ENCODE measurements around the gene KCNJ14. TPM values are rescaled to one million over a fixed set of nuclear protein-coding genes. Genes with fewer than 3 reads are reported as not detected.
A peak's percentile ranks its signal among the peaks of the same experiment; 100 is the strongest.

KCNJ14 gene
- total RNA-seq, 2 donors from 2014 or later: 1.7 to 2.1 TPM

DNA sequence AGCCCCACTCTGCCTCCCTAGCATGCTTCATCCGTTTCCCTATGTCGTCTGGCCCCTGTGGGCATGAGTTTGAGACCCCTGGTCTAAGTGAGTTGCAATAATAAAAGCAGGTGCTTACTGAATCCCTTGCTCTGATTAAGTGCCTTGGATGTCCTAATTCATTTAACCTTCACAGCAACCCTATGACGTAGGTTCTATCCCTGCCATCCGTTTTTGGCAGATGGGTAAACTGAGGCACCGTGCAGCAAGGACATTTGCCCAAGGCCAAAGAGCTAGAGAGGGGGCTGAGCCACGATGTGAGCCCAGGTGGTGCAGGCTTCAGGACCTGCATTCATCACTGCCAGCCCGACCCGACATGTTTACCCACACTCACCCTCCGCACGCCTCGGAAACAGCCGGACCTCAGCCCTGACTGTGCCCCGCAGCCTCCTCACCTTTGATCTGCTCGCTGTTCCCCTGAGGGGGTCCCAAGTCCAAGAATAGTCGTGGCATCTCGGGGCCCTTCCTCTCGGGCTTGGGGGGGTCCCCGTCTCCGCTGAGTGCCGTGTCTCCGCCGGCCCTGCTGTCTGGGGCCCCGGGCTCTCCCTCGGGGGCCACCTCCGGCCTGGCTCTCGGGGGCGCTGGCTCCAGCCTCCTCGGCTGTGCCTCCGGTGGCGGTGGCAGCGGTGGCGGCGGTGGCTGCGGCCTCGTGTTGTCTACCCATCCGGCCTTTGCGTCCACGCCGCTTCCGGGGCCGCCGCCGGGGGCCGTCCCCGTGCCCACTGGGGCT lies 41.8 kb downstream of the KCNJ14 start:
- Mint-ChIP-seq H3K27me3 (peaks cover 17% of the 10 kb centered on the region), H3K27ac (no peak overlapping the region), H3K9me3 (no peaks in the 10 kb centered on the region), H3K4me1 (peaks cover 19% of the 10 kb centered on the region), H3K4me3 (no peak overlapping the region), H3K36me3 (ENCODE audit: low read depth) (no peaks in the 10 kb centered on the region)
- ATAC-seq (replicated peaks): no peak

DNA sequence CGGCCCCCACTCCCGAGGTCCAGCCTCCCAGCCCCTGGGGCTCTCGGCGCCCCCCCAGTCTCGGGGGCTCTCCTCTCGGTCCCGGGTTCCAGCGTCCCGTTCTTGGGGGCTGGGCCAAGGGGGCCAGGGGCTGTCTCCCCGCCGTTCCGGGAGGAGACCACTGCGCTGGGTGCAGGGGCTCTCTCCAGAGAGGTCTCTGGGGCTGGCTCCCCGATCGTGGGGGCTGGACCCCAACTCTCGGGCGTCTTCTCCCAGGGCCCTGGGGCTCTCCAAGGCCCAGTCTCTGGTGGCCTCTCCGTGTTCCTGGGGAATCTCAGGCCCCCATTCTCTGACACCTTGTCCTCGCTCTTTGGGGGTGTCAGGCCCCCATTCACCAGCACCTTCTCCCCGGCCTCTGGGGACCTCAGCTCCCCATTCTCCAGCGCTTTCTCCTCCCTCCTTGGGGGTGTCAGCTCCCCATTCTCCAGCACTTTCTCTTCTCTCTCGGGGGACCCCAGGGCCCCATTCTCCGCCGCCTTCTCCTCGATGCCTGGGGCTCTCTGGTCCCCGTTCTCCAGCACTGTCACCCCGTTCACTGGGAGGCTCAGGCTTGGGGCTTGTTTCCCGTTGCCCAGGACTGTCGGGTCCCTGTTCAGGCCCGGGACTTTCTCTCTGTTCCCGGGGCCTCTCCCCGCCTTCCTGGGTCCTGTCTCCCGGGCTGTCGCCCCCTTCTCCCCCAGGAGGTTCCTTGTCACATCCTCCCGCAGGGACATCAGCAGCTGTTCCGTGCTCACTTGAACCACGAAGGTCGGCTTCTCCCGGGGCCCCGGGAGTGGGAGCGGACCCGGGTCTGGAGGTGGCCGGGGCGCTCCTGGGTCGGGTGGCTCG lies 42.6 kb downstream of the KCNJ14 start:
- Mint-ChIP-seq H3K9me3 (no peaks in the 10 kb centered on the region), H3K27me3 (peaks cover 12% of the 10 kb centered on the region), H3K36me3 (ENCODE audit: low read depth) (no peaks in the 10 kb centered on the region), H3K4me3 (no peak overlapping the region), H3K27ac (no peak overlapping the region), H3K4me1 (peaks cover 11% of the 10 kb centered on the region)
- ATAC-seq (replicated peaks): no peak

GRCh38 chr19:48498595-48499311 lies 43.4 kb downstream of the KCNJ14 start:
- Mint-ChIP-seq H3K27me3 (peaks cover 12% of the 10 kb centered on the region), H3K9me3 (no peaks in the 10 kb centered on the region), H3K4me1 (peaks cover 15% of the 10 kb centered on the region), H3K4me3 (no peak overlapping the region), H3K27ac (no peak overlapping the region), H3K36me3 (ENCODE audit: low read depth) (no peaks in the 10 kb centered on the region)
- no peak for ATAC-seq (replicated peaks)

DNA sequence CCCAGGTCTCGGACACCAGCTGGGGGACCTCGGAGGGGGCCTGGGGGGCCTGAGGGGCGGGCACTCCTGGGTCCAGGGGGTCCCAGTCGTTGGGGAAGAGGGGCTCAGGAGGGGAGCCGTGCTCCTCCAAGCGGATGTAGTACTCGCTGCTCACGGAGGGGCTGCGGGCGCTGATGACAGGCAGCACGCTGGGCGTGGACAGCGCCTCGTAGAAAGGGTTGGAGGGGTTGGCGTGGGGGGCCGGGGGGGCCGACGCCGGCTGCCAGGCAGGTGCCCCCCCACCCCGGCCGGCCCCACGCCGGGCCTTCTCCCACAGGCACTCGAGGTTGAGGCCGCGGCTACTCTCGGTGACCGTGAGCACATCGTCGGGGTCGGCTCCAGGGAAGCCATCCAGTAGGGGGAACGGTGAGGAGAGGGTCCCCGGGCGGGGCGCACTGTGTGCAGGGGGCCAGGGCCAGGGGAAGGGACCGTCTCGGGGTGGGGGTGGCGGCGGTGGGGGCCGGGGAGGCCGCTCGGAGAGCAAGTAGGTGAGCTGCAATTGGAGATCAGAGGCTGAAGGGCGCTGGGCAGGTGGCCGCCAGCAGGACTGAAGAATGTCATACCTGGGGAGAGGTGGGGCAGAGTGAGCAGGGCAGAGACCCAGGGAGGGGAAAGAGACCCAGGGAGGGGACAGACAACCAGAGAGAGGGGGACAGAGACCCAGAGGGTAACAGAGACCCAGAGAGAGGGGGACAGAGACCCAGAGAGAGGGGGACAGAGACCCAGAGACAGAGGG lies 44.1 kb downstream of the KCNJ14 start:
- Mint-ChIP-seq H3K36me3 (ENCODE audit: low read depth) (no peaks in the 10 kb centered on the region), H3K27me3 (peaks cover 9% of the 10 kb centered on the region), H3K9me3 (no peaks in the 10 kb centered on the region), H3K4me3 (no peak overlapping the region), H3K27ac (no peak overlapping the region), H3K4me1 (peaks cover 15% of the 10 kb centered on the region)
- ATAC-seq (replicated peaks): no peak

- Mint-ChIP-seq H3K27me3 (no peaks in the 10 kb centered on the region), H3K4me3 (peak overlapping the region; percentile 70), H3K4me1 (peaks cover 15% of the 10 kb centered on the region), H3K9me3 (no peaks in the 10 kb centered on the region), H3K36me3 (ENCODE audit: low read depth) (no peaks in the 10 kb centered on the region), H3K27ac (peak overlapping the region; percentile 71)
- ATAC-seq (replicated peaks): no peak
Observed at GRCh38 chr19:48500830-48501493, 45.6 kb downstream of the KCNJ14 start.

DNA sequence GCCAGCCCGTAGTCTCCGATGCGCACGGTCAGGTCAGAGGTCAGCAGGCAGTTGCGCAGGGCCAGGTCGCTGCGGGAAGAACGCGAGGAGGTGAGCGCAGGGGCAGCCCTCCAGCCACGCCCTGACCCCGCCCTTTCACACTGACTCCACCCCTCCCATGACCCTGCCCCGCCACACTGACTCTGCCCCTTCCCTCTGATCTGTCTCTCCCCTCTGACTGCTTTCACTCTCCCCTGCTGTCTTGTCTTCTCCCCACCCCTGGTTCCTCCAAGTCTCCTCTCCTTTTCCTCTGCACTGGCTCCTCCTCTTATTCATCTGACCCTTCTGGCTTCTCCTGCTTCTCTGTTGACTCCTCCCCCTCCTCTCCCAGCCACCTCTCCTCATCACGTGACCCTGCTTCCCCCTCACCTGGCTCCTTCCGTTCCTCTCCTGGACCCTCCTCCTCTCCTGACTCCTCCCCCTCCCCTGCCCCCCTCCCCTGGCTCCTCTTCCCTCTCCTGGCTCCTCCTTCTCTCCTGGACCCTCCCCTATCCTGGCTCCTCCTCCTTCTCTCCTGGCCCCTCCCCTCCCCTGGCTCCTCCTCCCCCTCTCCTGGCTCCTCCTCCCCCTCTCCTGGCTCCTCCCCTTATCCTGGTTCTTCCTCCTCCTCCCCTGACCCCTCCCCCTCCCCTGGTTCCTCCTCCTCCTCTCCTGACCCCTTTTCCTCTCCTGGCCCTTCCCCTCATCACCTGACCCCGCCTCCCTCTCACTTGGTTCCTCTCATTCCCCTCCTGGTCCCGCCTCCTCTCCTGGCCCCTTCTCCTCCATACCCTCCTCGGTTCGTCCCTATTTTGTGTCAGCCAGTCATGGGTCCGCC lies 46.3 kb downstream of the KCNJ14 start:
- H3K27me3 Mint-ChIP-seq: no peaks in the 10 kb centered on the region
- peak overlapping the region; percentile 70 for H3K4me3 Mint-ChIP-seq
- peak overlapping the region; percentile 71 for H3K27ac Mint-ChIP-seq
- H3K4me1 Mint-ChIP-seq: peaks cover 15% of the 10 kb centered on the region
- no peaks in the 10 kb centered on the region for H3K36me3 Mint-ChIP-seq (ENCODE audit: low read depth)
- ATAC-seq (replicated peaks): peak; percentile 77
- no peaks in the 10 kb centered on the region for H3K9me3 Mint-ChIP-seq

DNA sequence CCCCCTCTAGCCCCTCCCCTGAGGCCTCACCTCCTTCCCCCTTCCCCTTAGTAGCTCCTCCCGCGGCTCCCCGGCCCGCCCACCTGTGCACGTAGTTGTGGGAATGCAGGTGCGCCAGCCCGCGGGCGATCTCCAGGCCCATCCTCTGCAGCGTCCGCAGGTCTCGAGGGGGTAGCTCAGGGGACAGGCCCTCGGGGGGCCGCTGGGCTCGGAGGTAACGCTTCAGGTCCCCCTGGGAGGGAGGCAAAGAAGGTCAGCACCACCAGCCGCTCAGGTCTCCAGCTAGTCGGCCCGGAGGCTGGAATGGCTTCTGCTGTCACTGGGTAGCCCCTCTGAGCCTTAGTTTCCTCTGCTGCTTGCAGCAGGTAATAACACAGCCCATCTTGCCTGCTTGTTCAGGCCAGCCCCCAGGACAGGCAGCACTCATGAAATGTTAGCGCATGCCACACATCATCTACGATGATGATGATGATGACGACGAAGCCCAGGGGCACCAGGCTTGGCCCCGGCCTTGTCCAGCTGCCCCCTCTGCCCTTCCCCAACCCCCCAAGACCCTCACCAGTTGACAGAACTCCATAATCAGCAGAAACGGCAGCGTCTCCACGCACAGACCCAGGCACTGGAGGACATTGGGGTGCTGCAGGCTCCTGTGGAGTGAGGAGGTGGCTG lies 47.1 kb downstream of the KCNJ14 start:
- Mint-ChIP-seq H3K4me1 (peaks cover 15% of the 10 kb centered on the region), H3K36me3 (ENCODE audit: low read depth) (no peaks in the 10 kb centered on the region), H3K27me3 (no peaks in the 10 kb centered on the region), H3K4me3 (peak overlapping the region; percentile 70), H3K9me3 (no peaks in the 10 kb centered on the region), H3K27ac (no peak overlapping the region)
- ATAC-seq (replicated peaks): no peak

DNA sequence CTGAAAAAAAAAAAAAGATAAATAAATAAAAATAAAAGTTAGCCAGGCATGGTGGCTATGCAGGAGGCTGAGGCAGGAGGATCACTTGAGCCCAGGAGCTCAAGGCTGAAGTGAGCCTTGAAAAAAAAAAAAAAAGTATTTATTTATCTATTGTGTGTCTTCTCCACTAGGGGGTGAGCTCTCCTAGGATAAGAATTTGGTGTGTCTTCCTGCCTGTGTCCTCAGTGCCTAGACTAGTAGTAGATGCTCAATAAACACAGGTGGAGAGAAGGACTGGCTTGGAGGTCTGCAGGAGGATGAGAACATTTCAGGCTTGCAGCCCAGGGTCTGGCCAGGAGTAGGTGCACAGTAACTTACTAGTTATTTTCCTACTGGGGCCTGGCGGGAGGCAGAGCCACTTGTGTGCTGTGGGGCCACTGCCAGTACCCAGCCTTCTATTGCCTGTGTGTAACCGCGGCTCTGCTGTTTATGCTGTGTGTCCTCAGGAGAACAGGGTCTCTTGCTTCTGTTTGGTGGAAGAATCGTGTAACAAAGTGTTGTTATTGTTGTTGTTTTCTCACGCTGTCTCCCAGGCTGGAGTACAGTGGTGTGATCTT lies 50.9 kb downstream of the KCNJ14 start:
- H3K27ac Mint-ChIP-seq: no peak overlapping the region
- H3K9me3 Mint-ChIP-seq: no peaks in the 10 kb centered on the region
- ATAC-seq (replicated peaks): peak; percentile 20

GRCh38 chr19:48507911-48508439 lies 52.6 kb downstream of the KCNJ14 start:
- H3K4me3 Mint-ChIP-seq: no peak overlapping the region
- no peaks in the 10 kb centered on the region for H3K27me3 Mint-ChIP-seq
- peaks cover 4% of the 10 kb centered on the region for H3K4me1 Mint-ChIP-seq
- H3K27ac Mint-ChIP-seq: no peak overlapping the region
- ATAC-seq (replicated peaks): no peak
- no peaks in the 10 kb centered on the region for H3K36me3 Mint-ChIP-seq (ENCODE audit: low read depth)
- H3K9me3 Mint-ChIP-seq: no peaks in the 10 kb centered on the region

More for the DNA sequence above, 50.9 kb downstream of the KCNJ14 start:
- H3K36me3 Mint-ChIP-seq (ENCODE audit: low read depth): no peaks in the 10 kb centered on the region
- H3K27me3 Mint-ChIP-seq: no peaks in the 10 kb centered on the region
- H3K4me1 Mint-ChIP-seq: peaks cover 10% of the 10 kb centered on the region
- no peak overlapping the region for H3K4me3 Mint-ChIP-seq

DNA sequence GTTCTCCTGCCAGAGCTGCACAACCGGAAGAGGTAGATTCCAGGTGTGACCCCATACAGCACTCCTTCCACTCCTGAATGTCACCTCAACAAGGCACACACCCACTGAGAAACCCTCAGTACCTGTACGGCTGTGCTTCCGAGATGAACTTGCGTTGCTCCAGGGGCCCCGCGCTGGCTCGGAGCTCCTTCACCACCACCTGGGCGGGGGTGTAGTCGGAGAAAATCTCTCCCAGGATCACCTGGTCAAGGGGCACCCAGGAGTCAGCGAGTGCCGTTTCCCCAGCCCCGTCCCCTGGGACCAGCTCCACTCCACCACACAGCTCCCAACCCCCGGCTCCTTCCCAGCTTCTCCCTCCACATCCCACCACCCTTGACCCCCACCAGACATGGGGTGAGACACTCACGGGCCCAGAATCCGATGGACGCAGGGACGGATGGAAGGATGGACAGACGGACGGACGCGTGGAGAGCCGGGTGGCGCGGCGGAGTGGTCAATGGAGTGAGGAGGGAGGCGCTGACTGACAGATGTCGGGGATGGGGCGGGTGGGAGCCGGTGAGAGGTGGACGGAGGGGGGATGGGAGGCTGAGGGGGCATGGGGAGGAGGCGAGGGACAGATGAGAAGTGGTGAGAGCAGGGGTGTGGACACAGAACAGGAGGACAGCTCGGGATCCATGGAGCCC lies 53.5 kb downstream of the KCNJ14 start:
- no peaks in the 10 kb centered on the region for H3K36me3 Mint-ChIP-seq (ENCODE audit: low read depth)
- no peak for ATAC-seq (replicated peaks)
- no peaks in the 10 kb centered on the region for H3K27me3 Mint-ChIP-seq
- H3K4me3 Mint-ChIP-seq: no peak overlapping the region
- H3K27ac Mint-ChIP-seq: no peak overlapping the region
- H3K4me1 Mint-ChIP-seq: peaks cover 2% of the 10 kb centered on the region
- H3K9me3 Mint-ChIP-seq: no peaks in the 10 kb centered on the region

DNA sequence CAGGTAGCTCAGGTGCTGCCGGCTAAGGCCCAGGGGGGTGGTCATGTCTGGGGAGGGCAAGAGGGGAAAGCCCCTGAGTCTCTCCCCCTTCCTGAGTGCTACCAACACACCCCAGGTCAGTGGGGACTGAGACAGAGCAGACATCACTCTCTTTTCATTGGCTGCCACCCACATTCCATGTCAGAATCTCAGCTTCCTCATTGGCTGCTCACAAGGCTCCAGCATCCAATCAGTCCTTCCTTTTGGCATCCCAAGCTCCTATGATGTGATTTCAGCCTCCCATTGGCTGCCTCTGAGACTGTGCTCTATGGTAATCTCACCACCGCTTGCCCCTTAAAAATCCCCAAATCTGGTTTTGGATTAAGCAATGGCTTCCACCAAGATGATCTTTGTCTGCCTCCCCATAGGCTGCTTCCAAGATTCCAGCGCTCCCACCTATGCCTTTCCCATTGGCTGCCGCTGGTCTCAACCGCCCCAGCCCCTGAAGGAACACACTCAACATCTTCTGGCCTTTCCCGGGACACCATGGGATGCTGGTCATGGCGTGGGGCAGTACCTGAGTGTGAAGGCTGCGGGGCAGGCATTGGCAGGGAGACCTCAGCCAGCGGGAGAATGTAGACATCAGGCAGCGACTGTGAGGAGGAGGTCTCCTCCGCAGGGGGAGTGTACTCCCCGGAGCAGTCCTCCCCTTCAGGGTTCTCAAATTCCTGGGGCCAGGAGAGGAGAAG lies 54.3 kb downstream of the KCNJ14 start:
- H3K9me3 Mint-ChIP-seq: no peaks in the 10 kb centered on the region
- no peak overlapping the region for H3K27ac Mint-ChIP-seq
- no peaks in the 10 kb centered on the region for H3K36me3 Mint-ChIP-seq (ENCODE audit: low read depth)
- H3K4me3 Mint-ChIP-seq: no peak overlapping the region
- no peaks in the 10 kb centered on the region for H3K27me3 Mint-ChIP-seq
- ATAC-seq (replicated peaks): no peak
- peaks cover 5% of the 10 kb centered on the region for H3K4me1 Mint-ChIP-seq

Data from activated T-helper 17 cell treated with anti-CD3 and anti-CD28 coated beads, Interleukin-2, amount 50 U/mL, for 72 hours (primary cell).